GM19372 (cell line): ENCODE measurements around the gene OR5B3.
"Not testable (repeated sequence)": the region's sequence is repeated elsewhere in the genome, so short reads cannot be mapped to it uniquely, and the experiment has no call there.

ENCODE experiments used
- ATAC-seq: cut with Tn5 transposase; IDR thresholded peaks from one replicate; pipeline ENCODE4 v1.9.1; 2021; ENCODE audit warnings: mild to moderate bottlenecking, low read depth, moderate library complexity; ENCODE audit not compliant: unreplicated experiment

Gene OR5B3

GRCh38 chr11:58406774-58407173 lies at the start of gene OR5B3:
TSS of gene OR5B3 (minus strand) at chr11:58406874. CDS start at chr11:58403409, 3,465 bp downstream.
- ATAC-seq, result no peak

GRCh38 chr11:58451585-58451984 lies 44.9 kb upstream of the OR5B3 start:
- no peak for ATAC-seq

GRCh38 chr11:58446294-58446693 lies 39.6 kb upstream of the OR5B3 start:
- no peak for ATAC-seq

- no peak for ATAC-seq
Observed at GRCh38 chr11:58444300-58444699, 37.6 kb upstream of the OR5B3 start.

- ATAC-seq, result no peak
Observed at GRCh38 chr11:58442136-58442535, 35.5 kb upstream of the OR5B3 start, which contains the start of gene OR5B12. TSS of gene OR5B12 (minus strand) at chr11:58442236. CDS start at chr11:58440151, 2,085 bp downstream.

GRCh38 chr11:58438486-58438885 lies 31.8 kb upstream of the OR5B3 start:
- ATAC-seq, result no peak

- ATAC-seq, result no peak
Observed at GRCh38 chr11:58434217-58434616, 27.5 kb upstream of the OR5B3 start.

- peak; percentile 61 for ATAC-seq
Observed at GRCh38 chr11:58433638-58434203, 27.0 kb upstream of the OR5B3 start.

- ATAC-seq, result no peak
Observed at GRCh38 chr11:58429273-58429672, 22.6 kb upstream of the OR5B3 start.

- no peak for ATAC-seq
Observed at GRCh38 chr11:58428021-58428420, 21.3 kb upstream of the OR5B3 start, which contains the start of gene OR5B2. TSS of gene OR5B2 (minus strand) at chr11:58428121. CDS start at chr11:58423261, 4,860 bp downstream.

- ATAC-seq, result not testable (repeated sequence)
Observed at GRCh38 chr11:58399622-58400021, 7.1 kb downstream of the OR5B3 start.

GRCh38 chr11:58395581-58395980 lies 11.1 kb downstream of the OR5B3 start:
- ATAC-seq, result no peak

- no peak for ATAC-seq
Observed at GRCh38 chr11:58394195-58394594, 12.5 kb downstream of the OR5B3 start.

- ATAC-seq, result no peak
Observed at GRCh38 chr11:58392746-58393145, 13.9 kb downstream of the OR5B3 start.

GRCh38 chr11:58391879-58392278 lies 14.8 kb downstream of the OR5B3 start:
- ATAC-seq, result no peak

- no peak for ATAC-seq
Observed at GRCh38 chr11:58390551-58391063, 16.1 kb downstream of the OR5B3 start.

GRCh38 chr11:58358969-58359368 lies 47.7 kb downstream of the OR5B3 start, which contains the start of gene OR5B17:
TSS of gene OR5B17 (minus strand) at chr11:58359069. CDS start at chr11:58359069, 0 bp downstream.
- ATAC-seq, result no peak

GRCh38 chr11:58354727-58355126 lies 51.9 kb downstream of the OR5B3 start:
- ATAC-seq, result no peak
